K562 (cell line): Measurements from ENCODE around the gene SLC25A11. TPM values are rescaled to one million over a fixed set of nuclear protein-coding genes. Genes with fewer than 3 reads are reported as not detected.

Source experiments
- BRD9 ChIP-seq: fragments of 450-650 bp; IDR thresholded peaks from 2 replicates; pipeline ENCODE4 v1.6.1; 2018; ENCODE audit warnings: low read depth; ENCODE audit not compliant: partially characterized antibody
- FUS ChIP-seq: fragments of 200-400 bp; formaldehyde crosslinking; optimal IDR thresholded peaks from 2 replicates; pipeline ENCODE3; 2017; ENCODE audit warnings: low read depth, low read length
- GTF2F1 ChIP-seq: IDR thresholded peaks from 2 replicates; pipeline ENCODE4 v1.6.1; 2011; ENCODE audit warnings: low read depth, low read length, improper control_type of control experiment
- HEY1 ChIP-seq: fragments of 250-450 bp; sonication (Bioruptor Pico); IDR thresholded peaks from 2 replicates; pipeline ENCODE4 v1.5.0; 2020; ENCODE audit warnings: mild to moderate bottlenecking, moderate library complexity, borderline replicate concordance
- HMGN3 ChIP-seq: IDR thresholded peaks from 2 replicates; pipeline ENCODE4 v1.6.1; 2011; ENCODE audit warnings: borderline replicate concordance, low read depth, mild to moderate bottlenecking, mixed read lengths, low read length; ENCODE audit not compliant: insufficient read length; ENCODE audit errors: extremely low read depth
- HSF4 ChIP-seq: fragments of 250-450 bp; sonication (Bioruptor Pico); IDR thresholded peaks from 2 replicates; pipeline ENCODE4 v2.1.2; 2022; ENCODE audit warnings: mild to moderate bottlenecking, moderate library complexity, borderline replicate concordance
- KLF1 ChIP-seq: fragments of 450-650 bp; IDR thresholded peaks from 2 replicates; pipeline ENCODE4 v1.6.1; 2016; ENCODE audit warnings: missing genetic modification characterization, missing compliant biosample characterization
- MBD2 ChIP-seq: sonication (generic); IDR thresholded peaks from 2 replicates; pipeline ENCODE4 v1.6.1; 2016; ENCODE audit warnings: low read depth, borderline replicate concordance
- MLLT1 ChIP-seq, 2 experiments: fragments of 450-650 bp; IDR thresholded peaks; 2 replicates each; pipeline ENCODE4 v1.6.1; 2016
- NCOA6 ChIP-seq: fragments of 450-650 bp; IDR thresholded peaks from 2 replicates; pipeline ENCODE4 v1.6.1; 2017; ENCODE audit warnings: mild to moderate bottlenecking
- PBX2 ChIP-seq, 2 experiments: IDR thresholded peaks in 1 of 2; conservative IDR thresholded peaks in 1 of 2; 2 replicates each; pipeline ENCODE4 v1.6.1; 2016; ENCODE audit warnings: low read depth in 2 of 2, mild to moderate bottlenecking in 1 of 2, missing compliant biosample characterization in 1 of 2, missing genetic modification characterization in 1 of 2, moderate library complexity in 1 of 2
- SIRT6 ChIP-seq: IDR thresholded peaks from one replicate; pipeline ENCODE4 v1.6.1; 2012; ENCODE audit warnings: low read depth, mild to moderate bottlenecking, control low read depth, inconsistent platforms, low read length, moderate library complexity
- SMAD3 ChIP-seq: fragments of 450-650 bp; formaldehyde crosslinking; conservative IDR thresholded peaks from 2 replicates; pipeline ENCODE4 v1.4.0; 2020; ENCODE audit warnings: mild to moderate bottlenecking
- THAP12 ChIP-seq: fragments of 250-450 bp; sonication (Bioruptor Pico); IDR thresholded peaks from 2 replicates; pipeline ENCODE4 v1.9.0; 2021; ENCODE audit warnings: mild to moderate bottlenecking, inconsistent platforms
- TOE1 ChIP-seq, 2 experiments: fragments of 450-650 bp in 1 of 2; sonication (generic) in 1 of 2; formaldehyde crosslinking in 1 of 2; IDR thresholded peaks; 2 replicates each; pipeline versions ENCODE4 v1.7.1 to v1.8.0; 2016 to 2022; ENCODE audit warnings: borderline replicate concordance in 2 of 2, mild to moderate bottlenecking in 2 of 2, antibody characterized with exemption in 1 of 2, inconsistent platforms in 1 of 2, low read depth in 1 of 2, missing genetic modification reagents in 1 of 2, moderate library complexity in 1 of 2
- WHSC1 ChIP-seq: IDR thresholded peaks from one replicate; pipeline ENCODE4 v1.6.1; 2012; ENCODE audit warnings: low read length, control low read depth, inconsistent platforms
- ZNF184 ChIP-seq: sonication (generic); formaldehyde crosslinking; IDR thresholded peaks from 2 replicates; pipeline ENCODE4 v1.5.0; 2020; ENCODE audit warnings: missing genetic modification reagents
- ZNF282 ChIP-seq: sonication (generic); formaldehyde crosslinking; IDR thresholded peaks from 2 replicates; pipeline ENCODE4 v1.8.1; 2023; ENCODE audit warnings: missing genetic modification reagents
- ZNF583 ChIP-seq: fragments of 250-450 bp; sonication (Bioruptor Pico); IDR thresholded peaks from 2 replicates; pipeline ENCODE4 v1.4.0; 2020
- polyA plus RNA-seq, 8 experiments: library from polyadenylated mRNA; depleted of rRNA in 4 of 8; stranded (reverse) in 5 of 8; unstranded in 3 of 8; fragments of >200 nt; fragmentation: Nextera tagmentation in 2 of 8; fragmentation: Illumina TruSeq in 1 of 8; extraction: Ambion mirVana in 2 of 8; extraction: Trizol in 1 of 8; gene quantifications; 2 replicates each; pipeline versions ENCODE4 v1.2.1 to v1.2.3, GENCODE V29; 2011 to 2014; ENCODE audit warnings: inconsistent platforms in 1 of 8, missing spikeins in 1 of 8
- total RNA-seq, 7 experiments: library from RNA; depleted of rRNA in 6 of 7; stranded (reverse); fragments of >200 nt in 6 of 7; fragmentation: Illumina TruSeq in 2 of 7; extraction: Trizol in 2 of 7; gene quantifications; 2 replicates each; pipeline versions ENCODE4 v1.2.1 to v1.2.3, GENCODE V29; 2011 to 2021; ENCODE audit warnings: low replicate concordance in 1 of 7

The SLC25A11 gene
- total and polyA plus RNA-seq, 9 of the 15 experiments (the other 6 are each of a cell fraction or from before 2014, with no cell fraction given) = 3.1 to 56.7 (median 32.9) TPM

- TF ChIP-seq BRD9 (no peak), PBX2 (CRISPR knock-in tag; IDR thresholded peaks at IDR 0.05; ENCODE audit: low read depth) (no peak), PBX2 (tag; conservative IDR thresholded peaks at IDR 0.05; ENCODE audit: low read depth) (no peak), HEY1 (CRISPR knock-in tag) (no peak), MLLT1 (IDR thresholded peaks at IDR 0.05) (no peak; a peak in 1 of 4 replicates), GTF2F1 (no peak), THAP12 (CRISPR knock-in tag) (no peak), NCOA6 (no peak), KLF1 (tag) (no peak), SIRT6 (no peak), HMGN3 (peak; percentile 92), TOE1 (IDR thresholded peaks at IDR 0.05; ENCODE audit: borderline replicate concordance) (no peak), TOE1 (CRISPR knock-in tag; IDR thresholded peaks at IDR 0.05; ENCODE audit: borderline replicate concordance, low read depth) (no peak), MBD2 (no peak; the same call in 1 of the 2 replicates), HSF4 (CRISPR knock-in tag) (no peak), ZNF282 (CRISPR knock-in tag) (no peak), FUS (no peak), WHSC1 (no peak), ZNF184 (no peak), SMAD3 (CRISPR knock-in tag) (no peak), ZNF583 (CRISPR knock-in tag) (no peak)
These were observed 28.0 kb upstream of the SLC25A11 start, which contains the start of gene SPAG7 (continued) for GRCh38 chr17:4967539-4968485.
